Suprapubic skin (tissue), 4 donors: ENCODE data around the gene ACE. TPM values are rescaled to one million over a fixed set of nuclear protein-coding genes. Genes with fewer than 3 reads are reported as not detected.

Experiments
- DNase-seq, 2 donors: peaks; one replicate each; pipeline ENCODE4 v3.0.0-alpha.2; 2019; ENCODE audit warnings: low spot score in 2 of 2
- H3K27ac ChIP-seq: fragments of 200-600 bp; sonication (generic); one replicate; pipeline ENCODE4 v1.5.1; 2019
- H3K27me3 ChIP-seq: fragments of 200-600 bp; sonication (generic); one replicate; pipeline ENCODE4 v1.5.1; 2019
- H3K36me3 ChIP-seq: fragments of 200-600 bp; sonication (generic); one replicate; pipeline ENCODE4 v1.5.1; 2019
- H3K4me1 ChIP-seq: fragments of 200-600 bp; sonication (generic); one replicate; pipeline ENCODE4 v1.5.1; 2019
- H3K4me3 ChIP-seq: fragments of 200-600 bp; sonication (generic); one replicate; pipeline ENCODE4 v1.5.1; 2019; ENCODE audit warnings: mild to moderate bottlenecking
- H3K9me3 ChIP-seq: fragments of 200-600 bp; sonication (generic); one replicate; pipeline ENCODE4 v1.5.1; 2019
- CTCF ChIP-seq, 2 donors: fragments of 200-600 bp in 1 of 2; fragments of 450-650 bp in 1 of 2; sonication (generic) in 1 of 2; IDR thresholded peaks; one replicate each; pipeline ENCODE4 v1.5.1; 2016 to 2019; ENCODE audit warnings: antibody characterized with exemption in 2 of 2, mild to moderate bottlenecking in 1 of 2, moderate library complexity in 1 of 2
- EP300 ChIP-seq: sonication (generic); formaldehyde crosslinking; IDR thresholded peaks from one replicate; pipeline ENCODE4 v1.6.1; 2017; ENCODE audit warnings: antibody characterized with exemption
- POLR2A ChIP-seq, 2 donors: fragments of 450-650 bp; IDR thresholded peaks; one replicate each; pipeline ENCODE4 v1.6.1; 2017; ENCODE audit warnings: antibody characterized with exemption in 2 of 2, mild to moderate bottlenecking in 2 of 2, moderate library complexity in 2 of 2
- POLR2AphosphoS5 ChIP-seq, 3 donors: sonication (generic); formaldehyde crosslinking; IDR thresholded peaks; one replicate each; pipeline ENCODE4 v1.6.1; 2017; ENCODE audit warnings: antibody characterized with exemption in 3 of 3
- WGBS: methylation state at CpG from one replicate; pipeline ENCODE4 v1.1.5; 2018; 5-methylcytosine and 5-hydroxymethylcytosine counted together
- total RNA-seq, 4 donors: library from RNA; depleted of rRNA; stranded (reverse); fragments of >200 nt; gene quantifications; one replicate each; pipeline ENCODE4 v1.1.0, GENCODE V29; 2016

Gene ACE
- total RNA-seq, 4 donors from 2014 or later = 0.79 to 6.3 (median 4.0) TPM

GRCh38 chr17:63493411-63493810, 16.6 kb downstream of the ACE start:
- Histone ChIP-seq H3K27ac (no peak overlapping the region), H3K27me3 (no peaks in the 10 kb centered on the region), H3K9me3 (no peaks in the 10 kb centered on the region), H3K4me3 (no peak overlapping the region), H3K4me1 (no peaks in the 10 kb centered on the region), H3K36me3 (no peaks in the 10 kb centered on the region)
- no peak for DNase-seq
- TF ChIP-seq CTCF (IDR thresholded peaks at IDR 0.05) = no peak
- TF ChIP-seq EP300 = no peak
- TF ChIP-seq POLR2AphosphoS5 (IDR thresholded peaks at IDR 0.05) = no peak
- TF ChIP-seq POLR2A (IDR thresholded peaks at IDR 0.05) = no peak
- 91% methylated on average over 9 of the region's 9 CpGs for WGBS

- WGBS = 94% methylated on average over 10 of the region's 12 CpGs
- Histone ChIP-seq H3K36me3 (no peaks in the 10 kb centered on the region), H3K27ac (no peak overlapping the region), H3K9me3 (no peaks in the 10 kb centered on the region), H3K4me1 (no peaks in the 10 kb centered on the region), H3K27me3 (no peaks in the 10 kb centered on the region), H3K4me3 (no peak overlapping the region)
- TF ChIP-seq POLR2A (IDR thresholded peaks at IDR 0.05) (no peak), EP300 (no peak), POLR2AphosphoS5 (IDR thresholded peaks at IDR 0.05) (no peak), CTCF (IDR thresholded peaks at IDR 0.05) (no peak)
- DNase-seq = no peak
Observed at GRCh38 chr17:63494300-63494928, 17.6 kb downstream of the ACE start.

- Histone ChIP-seq H3K4me1 (no peaks in the 10 kb centered on the region), H3K27me3 (peaks cover 3% of the 10 kb centered on the region), H3K4me3 (no peak overlapping the region), H3K9me3 (no peaks in the 10 kb centered on the region), H3K27ac (no peak overlapping the region), H3K36me3 (no peaks in the 10 kb centered on the region)
- 72% methylated on average over 5 of the region's 6 CpGs for WGBS
- no peak for DNase-seq
- TF ChIP-seq POLR2A (IDR thresholded peaks at IDR 0.05) (no peak), EP300 (no peak), CTCF (IDR thresholded peaks at IDR 0.05) (no peak), POLR2AphosphoS5 (IDR thresholded peaks at IDR 0.05) (no peak)
Observed at GRCh38 chr17:63495491-63495890, 18.6 kb downstream of the ACE start.

- H3K4me3 ChIP-seq = no peak overlapping the region
- no peak overlapping the region for H3K27ac ChIP-seq
- 100% methylated on average over 1 of the region's 12 CpGs for WGBS
- no peaks in the 10 kb centered on the region for H3K4me1 ChIP-seq
- TF ChIP-seq CTCF (IDR thresholded peaks at IDR 0.05) (no peak), EP300 (no peak), POLR2A (IDR thresholded peaks at IDR 0.05) (no peak), POLR2AphosphoS5 (IDR thresholded peaks at IDR 0.05) (no peak)
- DNase-seq = no peak
- no peaks in the 10 kb centered on the region for H3K36me3 ChIP-seq
- peaks cover 7% of the 10 kb centered on the region for H3K27me3 ChIP-seq
- no peaks in the 10 kb centered on the region for H3K9me3 ChIP-seq
Observed at GRCh38 chr17:63496177-63496576, 19.3 kb downstream of the ACE start.

GRCh38 chr17:63496663-63497400, 20.0 kb downstream of the ACE start:
- Histone ChIP-seq H3K27me3 (peaks cover 9% of the 10 kb centered on the region), H3K27ac (no peak overlapping the region), H3K9me3 (no peaks in the 10 kb centered on the region), H3K4me1 (no peaks in the 10 kb centered on the region), H3K36me3 (no peaks in the 10 kb centered on the region), H3K4me3 (no peak overlapping the region)
- 92% methylated on average over 33 of the region's 36 CpGs for whole genome bisulfite sequencing
- no peak for TF ChIP-seq EP300
- TF ChIP-seq POLR2AphosphoS5 (IDR thresholded peaks at IDR 0.05) = no peak
- no peak for TF ChIP-seq CTCF (IDR thresholded peaks at IDR 0.05)
- no peak for TF ChIP-seq POLR2A (IDR thresholded peaks at IDR 0.05)
- DNase-seq = no peak
